ENCODE data around the gene CLIC5. TPM values are rescaled to one million over a fixed set of nuclear protein-coding genes. Genes with fewer than 3 reads are reported as not detected.

The CLIC5 gene
- total and polyA plus RNA-seq, 2 of the 8 experiments (the other 6 are each of a cell fraction or from before 2014, with no cell fraction given): 0.12 to 0.15 TPM

DNA sequence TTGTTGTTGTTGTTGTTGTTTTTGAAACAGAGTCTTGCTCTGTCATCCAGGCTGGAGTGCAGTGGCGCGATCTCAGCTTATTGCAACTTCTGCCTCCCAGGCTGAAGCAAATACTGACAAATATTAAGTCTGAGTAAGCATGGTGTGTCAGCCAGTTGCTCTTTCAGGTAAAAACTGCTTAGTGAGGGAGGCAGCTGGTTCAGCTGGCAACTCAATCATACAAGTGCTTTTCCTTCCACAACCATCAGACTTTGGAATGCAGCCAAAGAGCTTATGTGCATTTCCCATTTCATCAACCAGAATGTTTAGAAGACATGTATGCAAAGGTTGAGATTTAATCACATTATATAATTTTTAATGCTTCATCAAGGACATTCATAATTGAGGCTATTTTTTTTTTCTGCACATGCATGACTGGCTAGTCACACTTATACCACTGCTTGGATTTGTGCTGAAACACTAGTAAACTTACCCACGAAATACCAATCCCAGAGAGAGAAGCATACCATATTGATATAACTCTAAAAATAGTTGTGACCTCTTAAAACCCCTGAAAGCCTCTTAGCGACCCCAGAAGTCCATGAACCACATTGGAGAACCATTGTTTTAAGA lies 56.0 kb downstream of the CLIC5 start:
- H3K27ac ChIP-seq (ENCODE audit: low read depth, low read length): no peak overlapping the region
- H3K9ac ChIP-seq (replicated peaks in 1 of 4; ENCODE audit: extremely low read depth in 1 of 4, low read depth in 3 of 4, low read length in 3 of 4): no peak overlapping the region
- CTCF ChIA-PET (ENCODE audit: partially characterized antibody): interaction anchor here (0.7 to 1.1 kb wide), 2 partner anchors 31 to 50 kb away, joined by 3 to 4 read pairs; no protein-coding TSS in a partner anchor

More for the DNA sequence above, 56.0 kb downstream of the CLIC5 start:
- Histone ChIP-seq H4K91ac (replicated peaks; ENCODE audit: insufficient read length, low read length) (no peak overlapping the region), H2AFZ (ENCODE audit: low read length) (no peak overlapping the region), H3K18ac (ENCODE audit: extremely low read depth, low read length) (no peak overlapping the region), H3K79me2 (ENCODE audit: control insufficient read depth in 1 of 2, insufficient read depth in 2 of 2, low read length in 2 of 2) (no peaks in the 10 kb centered on the region), H3K4ac (replicated peaks; ENCODE audit: insufficient read length, low read depth, low read length) (no peak overlapping the region), H3K4me2 (ENCODE audit: insufficient read depth in 1 of 2, low read depth in 2 of 2, low read length in 2 of 2) (no peak overlapping the region), H4K20me1 (replicated peaks in 1 of 2; ENCODE audit: control insufficient read depth in 1 of 2, insufficient read depth in 2 of 2, low read length in 2 of 2) (no peaks in the 10 kb centered on the region), H2BK120ac (replicated peaks; ENCODE audit: low read depth, low read length) (no peak overlapping the region), H3K36me3 (ENCODE audit: control insufficient read depth in 2 of 4, insufficient read depth in 4 of 4, low read length in 3 of 4) (no peaks in the 10 kb centered on the region), H3K4me1 (replicated peaks in 1 of 4; ENCODE audit: control insufficient read depth in 3 of 4, insufficient read depth in 4 of 4, low read length in 3 of 4) (peaks cover 0 to 4% (median 0%) of the 10 kb centered on the region in 4 experiments; a peak in 3 of 7 replicates), H3K56ac (replicated peaks; ENCODE audit: insufficient read length, low read depth, low read length) (no peak overlapping the region), H3K9me3 (ENCODE audit: insufficient read depth in 2 of 2, low read depth in 1 of 2, low read length in 1 of 2) (0 out of 4 replicates have a peak, but pooled peaks cover 0 to 2% of the 10 kb centered on the region in 2 experiments), H3K27me3 (replicated peaks in 1 of 4; ENCODE audit: control insufficient read depth in 3 of 4, extremely low read depth in 1 of 4, insufficient read depth in 3 of 4, low read length in 3 of 4) (0 out of 7 replicates have a peak, but pooled peaks cover 0 to 2% (median 0%) of the 10 kb centered on the region in 4 experiments), H2BK20ac (ENCODE audit: low read length) (no peak overlapping the region), H2BK5ac (ENCODE audit: low read depth, low read length) (no peak overlapping the region), H3K14ac (ENCODE audit: insufficient read length) (no peak overlapping the region), H2AK5ac (ENCODE audit: low read depth, low read length) (no peak overlapping the region), H3K4me3 (ENCODE audit: extremely low read depth in 1 of 4, insufficient read depth in 2 of 4, low read depth in 3 of 4, low read length in 4 of 4) (no peak overlapping the region), H2BK15ac (ENCODE audit: low read length) (no peak overlapping the region), H2BK12ac (ENCODE audit: low read depth, low read length) (no peak overlapping the region), H4K8ac (ENCODE audit: extremely low read depth, insufficient read depth, low read length) (no peak overlapping the region), H4K5ac (ENCODE audit: insufficient read length, low read depth, low read length) (no peak overlapping the region), H3K23ac (ENCODE audit: insufficient read length) (no peak overlapping the region), H3K79me1 (ENCODE audit: low read depth, low read length) (no peaks in the 10 kb centered on the region), H3K23me2 (ENCODE audit: low read depth, low read length) (no peaks in the 10 kb centered on the region)
- POLR2A ChIA-PET (ENCODE audit: partially characterized antibody): no interaction called here
- DNase-seq (ENCODE audit: low read depth in 1 of 2, low spot score in 2 of 2) (no peak), FAIRE-seq (no peak)
- WGBS, 2 experiments (ENCODE audit: extremely low coverage in 1 of 2, insufficient coverage in 1 of 2, insufficient read length in 1 of 2, insufficient replicate concordance in 2 of 2, low coverage in 1 of 2, low lambda C conversion rate in 2 of 2, missing lambda C conversion rate in 1 of 2): 89% methylated on average over 4 of the region's 4 CpGs; no CpG with 5 or more reads in 1 of the 2 experiments
- TF ChIP-seq SP2 (IDR thresholded peaks at IDR 0.05; ENCODE audit: low read length) (no peak), SIN3A (conservative IDR thresholded peaks at IDR 0.05 in 1 of 2, IDR thresholded peaks at IDR 0.05 in 1 of 2; ENCODE audit: low read depth in 1 of 2, low read length in 2 of 2) (no peak), SP1 (IDR thresholded peaks at IDR 0.05; ENCODE audit: low read depth, low read length) (no peak), BRCA1 (IDR thresholded peaks at IDR 0.05; ENCODE audit: low read depth, low read length) (no peak), ZNF274 (IDR thresholded peaks at IDR 0.05; ENCODE audit: borderline replicate concordance, extremely low read depth, low read length) (no peak), TCF12 (IDR thresholded peaks at IDR 0.05; ENCODE audit: low read depth, low read length) (no peak)

Measured in H1 (cell line).